ENCODE data around the gene RRN3.
A peak's percentile ranks its signal among the peaks of the same experiment; 100 is the strongest.
"Not testable (repeated sequence)": the region's sequence is repeated elsewhere in the genome, so short reads cannot be mapped to it uniquely, and the experiment has no call there.

The RRN3 gene

GRCh38 chr16:15093955-15094827 lies at the start of gene RRN3:
Gene RRN3 (minus strand): TSS chr16:15094272. CDS start chr16:15094233, 39 bp downstream.
- peak; percentile 70 to 76 for DNase-seq (ENCODE audit: low read depth in 2 of 2)

GRCh38 chr16:15143601-15144091 lies 49.6 kb upstream of the RRN3 start:
- DNase-seq (ENCODE audit: low read depth in 2 of 2), result not testable (repeated sequence)

GRCh38 chr16:15142891-15143600 lies 49.0 kb upstream of the RRN3 start:
- not testable (repeated sequence) for DNase-seq (ENCODE audit: low read depth in 2 of 2)

GRCh38 chr16:15142107-15142890 lies 48.2 kb upstream of the RRN3 start:
- not testable (repeated sequence) for DNase-seq (ENCODE audit: low read depth in 2 of 2)

GRCh38 chr16:15141586-15141985 lies 47.5 kb upstream of the RRN3 start:
- DNase-seq (ENCODE audit: low read depth in 2 of 2), result no peak

- DNase-seq (ENCODE audit: low read depth in 2 of 2), result not testable (repeated sequence)
Measured at GRCh38 chr16:15140444-15141365, 46.6 kb upstream of the RRN3 start.

GRCh38 chr16:15137514-15137913 lies 43.4 kb upstream of the RRN3 start:
- DNase-seq (ENCODE audit: low read depth in 2 of 2), result not testable (repeated sequence)

- not testable (repeated sequence) for DNase-seq (ENCODE audit: low read depth in 2 of 2)
Measured at GRCh38 chr16:15135483-15136360, 41.6 kb upstream of the RRN3 start.

GRCh38 chr16:15134752-15135482 lies 40.8 kb upstream of the RRN3 start:
- DNase-seq (ENCODE audit: low read depth in 2 of 2), result not testable (repeated sequence)

GRCh38 chr16:15133554-15133953 lies 39.5 kb upstream of the RRN3 start:
- DNase-seq (ENCODE audit: low read depth in 2 of 2), result not testable (repeated sequence)

- not testable (repeated sequence) for DNase-seq (ENCODE audit: low read depth in 2 of 2)
Measured at GRCh38 chr16:15132719-15133428, 38.8 kb upstream of the RRN3 start.

GRCh38 chr16:15130943-15131700 lies 37.0 kb upstream of the RRN3 start:
- not testable (repeated sequence) for DNase-seq (ENCODE audit: low read depth in 2 of 2)

GRCh38 chr16:15130256-15130932 lies 36.3 kb upstream of the RRN3 start:
- DNase-seq (ENCODE audit: low read depth in 2 of 2), result not testable (repeated sequence)

GRCh38 chr16:15127641-15128425 lies 33.8 kb upstream of the RRN3 start:
- not testable (repeated sequence) for DNase-seq (ENCODE audit: low read depth in 2 of 2)

GRCh38 chr16:15100372-15100987 lies 6.4 kb upstream of the RRN3 start:
- not testable (repeated sequence) for DNase-seq (ENCODE audit: low read depth in 2 of 2)
